CD14-positive monocyte (primary cell): ENCODE results near the gene ACKR3. TPM values are rescaled to one million over a fixed set of nuclear protein-coding genes. Genes with fewer than 3 reads are reported as not detected.

Experiments used
- DNase-seq, 3 donors: peaks; one replicate each; pipeline ENCODE4 v3.0.0-alpha.2; 2011 to 2022
- H2AFZ ChIP-seq: 2 replicates; pipeline ENCODE4 v1.6.0; 2012; ENCODE audit warnings: mild to moderate bottlenecking, low read depth, low read length, inconsistent platforms; ENCODE audit not compliant: insufficient read depth, poor library complexity, severe bottlenecking
- H3K27ac ChIP-seq, 2 donors: 1 replicate in 1 of 2; 2 replicates in 1 of 2; pipeline ENCODE4 v1.5.1; 2012 to 2013; ENCODE audit warnings: low read length in 2 of 2, control low read depth in 1 of 2, inconsistent platforms in 1 of 2, low read depth in 1 of 2, mild to moderate bottlenecking in 1 of 2
- H3K27me3 ChIP-seq, 2 donors: one replicate each; pipeline versions ENCODE4 v1.6.0 to v1.6.1; 2011 to 2013; ENCODE audit warnings: low read length in 2 of 2; ENCODE audit not compliant: control insufficient read depth in 2 of 2, insufficient read depth in 2 of 2
- H3K36me3 ChIP-seq, 2 donors: replicated peaks in 1 of 2; 1 replicate in 1 of 2; 2 replicates in 1 of 2; pipeline versions ENCODE4 v1.5.1 to v1.6.1; 2012 to 2013; ENCODE audit warnings: low read length in 2 of 2, control low read depth in 1 of 2, inconsistent platforms in 1 of 2, mild to moderate bottlenecking in 1 of 2; ENCODE audit not compliant: insufficient read depth in 2 of 2, control insufficient read depth in 1 of 2
- H3K4me1 ChIP-seq, 2 donors: 1 replicate in 1 of 2; 2 replicates in 1 of 2; pipeline versions ENCODE4 v1.5.1 to v1.6.1; 2012 to 2013; ENCODE audit warnings: low read length in 2 of 2, control low read depth in 1 of 2, inconsistent platforms in 1 of 2, mild to moderate bottlenecking in 1 of 2, moderate library complexity in 1 of 2; ENCODE audit not compliant: insufficient read depth in 2 of 2, control insufficient read depth in 1 of 2
- H3K4me2 ChIP-seq: replicated peaks from 2 replicates; pipeline ENCODE3; 2012; ENCODE audit warnings: low read length, moderate library complexity, mild to moderate bottlenecking; ENCODE audit not compliant: poor library complexity, severe bottlenecking; ENCODE audit errors: extremely low read depth
- H3K4me3 ChIP-seq, 3 experiments: fragments of 200-600 bp in 1 of 3; sonication (generic) in 1 of 3; replicated peaks in 1 of 3; 1 replicate in 2 of 3; 2 replicates in 1 of 3; pipeline ENCODE4 v1.5.1; 2011 to 2013; ENCODE audit warnings: low read length in 3 of 3, mild to moderate bottlenecking in 3 of 3, control low read depth in 2 of 3, low read depth in 2 of 3, inconsistent platforms in 1 of 3, moderate library complexity in 1 of 3
- H3K79me2 ChIP-seq: 2 replicates; pipeline ENCODE4 v1.6.0; 2012; ENCODE audit warnings: mild to moderate bottlenecking, control low read depth, inconsistent platforms, low read length, moderate library complexity; ENCODE audit not compliant: insufficient read depth
- H3K9ac ChIP-seq: 2 replicates; pipeline ENCODE4 v1.6.0; 2017; ENCODE audit warnings: low read length, mild to moderate bottlenecking; ENCODE audit not compliant: insufficient read depth, poor library complexity, severe bottlenecking
- H3K9me3 ChIP-seq, 2 donors: replicated peaks in 1 of 2; 1 replicate in 1 of 2; 2 replicates in 1 of 2; pipeline versions ENCODE4 v1.5.1 to v1.6.1; 2012 to 2013; ENCODE audit warnings: low read length in 2 of 2, control low read depth in 1 of 2; ENCODE audit not compliant: control insufficient read depth in 1 of 2, insufficient read depth in 1 of 2
- H4K20me1 ChIP-seq: 2 replicates; pipeline ENCODE4 v1.6.0; 2012; ENCODE audit warnings: mild to moderate bottlenecking, low read length, control low read depth, moderate library complexity; ENCODE audit not compliant: insufficient read depth
- H3K27ac Mint-ChIP-seq, 7 donors: one replicate each; pipeline ENCODE4 v1.8.0; 2020; ENCODE audit warnings: mild to moderate bottlenecking in 7 of 7, mixed read lengths in 7 of 7, moderate library complexity in 6 of 7, inconsistent platforms in 2 of 7
- H3K27me3 Mint-ChIP-seq, 3 donors: one replicate each; pipeline ENCODE4 v1.8.0; 2021 to 2022; ENCODE audit warnings: low read depth in 3 of 3, mild to moderate bottlenecking in 3 of 3, mixed read lengths in 3 of 3, moderate library complexity in 3 of 3, inconsistent platforms in 1 of 3
- H3K36me3 Mint-ChIP-seq, 2 donors: one replicate each; pipeline ENCODE4 v1.8.0; 2020; ENCODE audit warnings: mixed read lengths in 2 of 2, inconsistent platforms in 1 of 2, mild to moderate bottlenecking in 1 of 2
- H3K4me1 Mint-ChIP-seq: one replicate; pipeline ENCODE4 v1.8.0; 2020; ENCODE audit warnings: mild to moderate bottlenecking, mixed read lengths
- H3K4me3 Mint-ChIP-seq, 2 donors: one replicate each; pipeline ENCODE4 v1.8.0; 2020; ENCODE audit warnings: mild to moderate bottlenecking in 2 of 2, mixed read lengths in 2 of 2, moderate library complexity in 1 of 2
- H3K9me3 Mint-ChIP-seq, 7 donors: one replicate each; pipeline ENCODE4 v1.8.0; 2020 to 2022; ENCODE audit warnings: mixed read lengths in 7 of 7, mild to moderate bottlenecking in 6 of 7, moderate library complexity in 6 of 7, inconsistent platforms in 2 of 7
- WGBS: methylation state at CpG from one replicate; pipeline ENCODE4 v1.1.5; 2013; ENCODE audit warnings: missing lambda C conversion rate; ENCODE audit not compliant: insufficient coverage; 5-methylcytosine and 5-hydroxymethylcytosine counted together
- intact Hi-C, 2 donors: fragments of 100-400 bp; cut with micrococcal nuclease; formaldehyde crosslinking; loops; one replicate each; pipeline versions ENCODE4 v1.15.0 to v1.15.1; 2023
- polyA plus RNA-seq, 3 donors: library from polyadenylated mRNA; depleted of rRNA in 1 of 3; unstranded in 2 of 3; stranded (reverse) in 1 of 3; fragments of 300-500 nt in 2 of 3; fragments of >200 nt in 1 of 3; fragmentation: Illumina TruSeq in 2 of 3; gene quantifications; 1 replicate in 2 of 3; 2 replicates in 1 of 3; pipeline ENCODE4 v1.2.3, GENCODE V29; 2012 to 2021
- TF ChIP-seq, protein P1 (sequence below): fragments of 200-600 bp; IDR thresholded peaks from one replicate; pipeline ENCODE4 v1.8.0; 2022; ENCODE audit warnings: antibody characterized with exemption, mild to moderate bottlenecking

ACKR3 gene
- polyA plus RNA-seq, 3 donors = 0.41 to 13.3 (median 0.79) TPM

GRCh38 chr2:236612737-236613136 is 43.1 kb downstream of the ACKR3 start:
- H3K79me2 ChIP-seq = no peaks in the 10 kb centered on the region
- no peak overlapping the region for H3K27ac ChIP-seq
- Mint-ChIP-seq H3K27ac (no peak overlapping the region), H3K4me3 (no peak overlapping the region), H3K36me3 (no peaks in the 10 kb centered on the region), H3K9me3 (no peaks in the 10 kb centered on the region), H3K27me3 (peaks cover 9 to 15% (median 14%) of the 10 kb centered on the region in 3 donors), H3K4me1 (peaks cover 1% of the 10 kb centered on the region)
- intact Hi-C loops = no loop called here
- H3K4me3 ChIP-seq = no peak overlapping the region
- H4K20me1 ChIP-seq = no peaks in the 10 kb centered on the region
- 89% methylated on average over 9 of the region's 10 CpGs for WGBS
- peaks cover 0 to 2% of the 10 kb centered on the region in 2 donors for H3K4me1 ChIP-seq
- DNase-seq = no peak
- H3K9me3 ChIP-seq = no peaks in the 10 kb centered on the region
- TF ChIP-seq, protein P1, sequence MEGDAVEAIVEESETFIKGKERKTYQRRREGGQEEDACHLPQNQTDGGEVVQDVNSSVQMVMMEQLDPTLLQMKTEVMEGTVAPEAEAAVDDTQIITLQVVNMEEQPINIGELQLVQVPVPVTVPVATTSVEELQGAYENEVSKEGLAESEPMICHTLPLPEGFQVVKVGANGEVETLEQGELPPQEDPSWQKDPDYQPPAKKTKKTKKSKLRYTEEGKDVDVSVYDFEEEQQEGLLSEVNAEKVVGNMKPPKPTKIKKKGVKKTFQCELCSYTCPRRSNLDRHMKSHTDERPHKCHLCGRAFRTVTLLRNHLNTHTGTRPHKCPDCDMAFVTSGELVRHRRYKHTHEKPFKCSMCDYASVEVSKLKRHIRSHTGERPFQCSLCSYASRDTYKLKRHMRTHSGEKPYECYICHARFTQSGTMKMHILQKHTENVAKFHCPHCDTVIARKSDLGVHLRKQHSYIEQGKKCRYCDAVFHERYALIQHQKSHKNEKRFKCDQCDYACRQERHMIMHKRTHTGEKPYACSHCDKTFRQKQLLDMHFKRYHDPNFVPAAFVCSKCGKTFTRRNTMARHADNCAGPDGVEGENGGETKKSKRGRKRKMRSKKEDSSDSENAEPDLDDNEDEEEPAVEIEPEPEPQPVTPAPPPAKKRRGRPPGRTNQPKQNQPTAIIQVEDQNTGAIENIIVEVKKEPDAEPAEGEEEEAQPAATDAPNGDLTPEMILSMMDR = no peak
- H3K36me3 ChIP-seq = no peaks in the 10 kb centered on the region
- H3K9ac ChIP-seq = no peak overlapping the region
- no peak overlapping the region for H3K4me2 ChIP-seq
- H2AFZ ChIP-seq = no peak overlapping the region
- no peaks in the 10 kb centered on the region for H3K27me3 ChIP-seq

DNA sequence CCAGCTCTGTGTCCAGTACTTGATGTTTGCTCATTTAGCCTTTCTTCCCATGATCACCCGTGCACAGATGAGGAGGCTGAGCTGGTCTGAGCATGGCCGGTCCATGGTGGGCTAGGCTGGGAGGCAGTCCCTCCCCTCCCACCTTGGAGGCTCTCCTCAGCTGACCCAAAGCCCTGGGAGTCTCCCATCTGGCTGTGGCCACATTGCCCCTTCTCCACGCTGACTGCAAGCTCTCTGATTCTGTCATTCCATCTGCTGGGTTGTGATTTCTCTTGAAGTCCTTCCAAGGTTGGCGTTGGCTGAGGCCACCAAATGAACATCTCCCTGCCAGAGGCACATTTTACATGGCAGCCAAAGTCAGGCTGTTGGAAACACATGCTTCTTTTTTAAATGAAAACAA is 44.0 kb downstream of the ACKR3 start:
- H3K27ac ChIP-seq = no peak overlapping the region
- DNase-seq = no peak
- Mint-ChIP-seq H3K4me3 (no peak overlapping the region), H3K4me1 (no peaks in the 10 kb centered on the region), H3K9me3 (no peaks in the 10 kb centered on the region), H3K36me3 (no peaks in the 10 kb centered on the region), H3K27me3 (peaks cover 10 to 15% (median 14%) of the 10 kb centered on the region in 3 donors), H3K27ac (no peak overlapping the region)
- intact Hi-C loops = no loop called here
- H3K36me3 ChIP-seq = no peaks in the 10 kb centered on the region
- H3K4me2 ChIP-seq = no peak overlapping the region
- no peak overlapping the region for H3K4me3 ChIP-seq
- H3K9ac ChIP-seq = no peak overlapping the region
- no peaks in the 10 kb centered on the region for H3K79me2 ChIP-seq
- H3K4me1 ChIP-seq = no peaks in the 10 kb centered on the region
- no peaks in the 10 kb centered on the region for H3K27me3 ChIP-seq
- 95% methylated on average over 4 of the region's 4 CpGs for WGBS
- no peaks in the 10 kb centered on the region for H3K9me3 ChIP-seq
- H2AFZ ChIP-seq = no peak overlapping the region
- TF ChIP-seq, protein P1 = no peak
- no peaks in the 10 kb centered on the region for H4K20me1 ChIP-seq
